ENCODE results near the gene NCSTN. TPM values are rescaled to one million over a fixed set of nuclear protein-coding genes. Genes with fewer than 3 reads are reported as not detected.
"Not testable (repeated sequence)": the region's sequence is repeated elsewhere in the genome, so short reads cannot be mapped to it uniquely, and the experiment has no call there.

Gene NCSTN
- total RNA-seq, 1 experiment from 2014 or later, result 89.5 TPM

DNA sequence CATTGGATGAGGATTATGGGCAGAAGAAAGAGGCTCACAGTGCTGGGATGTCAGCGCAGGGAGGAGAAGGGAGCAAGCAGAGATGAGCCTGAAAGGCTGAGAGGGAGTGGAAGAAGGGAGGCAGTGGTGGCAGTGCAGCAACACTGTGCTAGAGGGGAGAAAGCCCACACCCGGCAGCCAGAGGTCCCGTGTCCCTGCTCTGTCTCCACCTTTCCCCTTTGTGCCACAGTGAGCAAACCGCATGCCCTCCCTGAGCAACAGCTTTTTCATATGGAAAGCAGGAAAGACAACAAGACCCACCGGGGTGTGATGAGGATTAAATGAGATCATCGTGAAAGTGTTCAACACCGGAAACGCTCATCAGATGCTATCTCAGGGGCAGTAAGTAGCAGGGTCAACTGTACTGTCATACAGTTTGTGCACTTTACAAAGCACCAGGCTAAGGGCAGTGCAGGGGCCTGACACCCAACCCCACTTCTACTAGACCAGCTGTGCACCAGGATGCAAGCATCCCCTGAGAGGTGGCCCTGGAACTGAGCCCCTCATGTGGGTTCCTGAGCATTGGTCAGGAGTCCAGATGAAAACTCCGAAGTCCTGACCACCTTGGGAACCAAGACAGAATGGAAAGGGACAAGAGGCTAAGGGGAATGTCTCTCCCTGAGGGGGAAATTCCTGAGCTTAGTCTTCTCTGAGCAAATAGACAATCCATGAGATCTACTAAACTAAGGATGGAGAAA is 32.8 kb downstream of the NCSTN start:
- intact Hi-C loops (cut with micrococcal nuclease; ENCODE audit: unreplicated experiment), result loop anchor here (1.0 to 10.0 kb wide), 4 partner anchors 22 to 275 kb away; no protein-coding TSS in a partner anchor
- TF ChIP-seq, protein P1, sequence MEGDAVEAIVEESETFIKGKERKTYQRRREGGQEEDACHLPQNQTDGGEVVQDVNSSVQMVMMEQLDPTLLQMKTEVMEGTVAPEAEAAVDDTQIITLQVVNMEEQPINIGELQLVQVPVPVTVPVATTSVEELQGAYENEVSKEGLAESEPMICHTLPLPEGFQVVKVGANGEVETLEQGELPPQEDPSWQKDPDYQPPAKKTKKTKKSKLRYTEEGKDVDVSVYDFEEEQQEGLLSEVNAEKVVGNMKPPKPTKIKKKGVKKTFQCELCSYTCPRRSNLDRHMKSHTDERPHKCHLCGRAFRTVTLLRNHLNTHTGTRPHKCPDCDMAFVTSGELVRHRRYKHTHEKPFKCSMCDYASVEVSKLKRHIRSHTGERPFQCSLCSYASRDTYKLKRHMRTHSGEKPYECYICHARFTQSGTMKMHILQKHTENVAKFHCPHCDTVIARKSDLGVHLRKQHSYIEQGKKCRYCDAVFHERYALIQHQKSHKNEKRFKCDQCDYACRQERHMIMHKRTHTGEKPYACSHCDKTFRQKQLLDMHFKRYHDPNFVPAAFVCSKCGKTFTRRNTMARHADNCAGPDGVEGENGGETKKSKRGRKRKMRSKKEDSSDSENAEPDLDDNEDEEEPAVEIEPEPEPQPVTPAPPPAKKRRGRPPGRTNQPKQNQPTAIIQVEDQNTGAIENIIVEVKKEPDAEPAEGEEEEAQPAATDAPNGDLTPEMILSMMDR (IDR thresholded peaks at IDR 0.05; ENCODE audit: insufficient read depth in 1 of 2, low read depth in 1 of 2, low read length in 1 of 2, severe bottlenecking in 1 of 2, unreplicated experiment in 1 of 2), result no peak
- DNase-seq, result no peak
- H3K4me1 Mint-ChIP-seq (ENCODE audit: low read depth, unreplicated experiment), result peaks cover 13% of the 10 kb centered on the region
- H3K4me3 Mint-ChIP-seq (ENCODE audit: unreplicated experiment), result no peak overlapping the region
- ChIA-PET CTCF (interaction anchor here (0.9 to 2.4 kb wide), 13 partner anchors 12 to 290 kb away, joined by 3 to 24 read pairs (median 7); no protein-coding TSS in a partner anchor), POLR2A (no interaction called here)
- H3K9me3 Mint-ChIP-seq (ENCODE audit: unreplicated experiment), result no peaks in the 10 kb centered on the region
- Histone ChIP-seq H3K4me1 (no peaks in the 10 kb centered on the region), H3K27me3 (replicated peaks; ENCODE audit: control insufficient read depth, insufficient read depth, low read length) (no peaks in the 10 kb centered on the region), H3K36me3 (ENCODE audit: control insufficient read depth, insufficient read depth, low read length) (no peaks in the 10 kb centered on the region), H3K9me3 (no peaks in the 10 kb centered on the region), H3K4me3 (ENCODE audit: low read depth, low read length) (no peak overlapping the region)
- H3K27ac Mint-ChIP-seq (ENCODE audit: unreplicated experiment), result no peak overlapping the region
- peaks cover 6% of the 10 kb centered on the region for H3K27me3 Mint-ChIP-seq (ENCODE audit: insufficient read depth, unreplicated experiment)
- no peaks in the 10 kb centered on the region for H3K36me3 Mint-ChIP-seq (ENCODE audit: insufficient read depth, unreplicated experiment)
- BruUV-seq (replicated peaks), result no TSS peak

DNA sequence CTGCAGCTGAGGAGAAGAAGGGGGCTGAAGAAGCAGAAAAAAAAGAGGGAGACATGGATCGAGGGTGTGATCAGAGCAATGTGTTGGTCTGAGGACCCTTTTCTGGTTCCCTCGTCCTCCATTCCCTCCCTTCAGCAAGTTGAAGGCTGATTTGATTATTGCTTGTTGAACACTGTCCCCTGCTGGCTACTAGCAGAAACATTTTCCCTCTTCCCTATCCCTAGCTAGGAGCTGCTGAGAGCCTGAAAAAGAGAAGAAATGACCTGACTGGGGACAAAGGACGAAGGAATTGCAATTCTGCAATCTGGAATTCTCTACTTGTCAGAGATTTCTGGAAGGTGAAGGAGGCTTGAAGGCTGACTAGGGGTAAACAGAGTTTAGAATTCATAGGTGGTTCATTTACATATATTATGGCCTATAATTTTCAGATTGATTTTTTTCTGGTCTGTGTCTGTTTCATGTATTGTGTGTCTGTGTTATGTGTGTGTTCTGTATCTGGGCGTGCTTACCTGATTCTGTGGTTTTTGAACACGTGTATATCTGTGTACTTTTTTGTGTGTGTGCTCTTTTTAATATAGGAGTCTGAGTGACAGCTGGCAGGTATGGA is 33.4 kb downstream of the NCSTN start:
- H3K9me3 ChIP-seq, result no peaks in the 10 kb centered on the region
- Mint-ChIP-seq H3K4me3 (ENCODE audit: unreplicated experiment) (no peak overlapping the region), H3K4me1 (ENCODE audit: low read depth, unreplicated experiment) (peaks cover 13% of the 10 kb centered on the region), H3K36me3 (ENCODE audit: insufficient read depth, unreplicated experiment) (no peaks in the 10 kb centered on the region), H3K27me3 (ENCODE audit: insufficient read depth, unreplicated experiment) (peaks cover 6% of the 10 kb centered on the region), H3K27ac (ENCODE audit: unreplicated experiment) (no peak overlapping the region), H3K9me3 (ENCODE audit: unreplicated experiment) (no peaks in the 10 kb centered on the region)
- no peaks in the 10 kb centered on the region for H3K4me1 ChIP-seq
- peak; percentile 51 to 62 for DNase-seq
- no peaks in the 10 kb centered on the region for H3K27me3 ChIP-seq (replicated peaks; ENCODE audit: control insufficient read depth, insufficient read depth, low read length)
- ChIA-PET POLR2A (no interaction called here), CTCF (interaction anchor here (0.6 to 2.4 kb wide), 15 partner anchors 11 to 291 kb away, joined by 3 to 24 read pairs (median 5); no protein-coding TSS in a partner anchor)
- no peaks in the 10 kb centered on the region for H3K36me3 ChIP-seq (ENCODE audit: control insufficient read depth, insufficient read depth, low read length)
- TF ChIP-seq, protein P1 (IDR thresholded peaks at IDR 0.05; ENCODE audit: insufficient read depth in 1 of 2, low read depth in 1 of 2, low read length in 1 of 2, severe bottlenecking in 1 of 2, unreplicated experiment in 1 of 2), result peak; percentile 67 to 91
- no TSS peak for BruUV-seq (replicated peaks)
- intact Hi-C loops (cut with micrococcal nuclease; ENCODE audit: unreplicated experiment), result loop anchor here (1.0 to 10.0 kb wide), 4 partner anchors 22 to 275 kb away; no protein-coding TSS in a partner anchor
- no peak overlapping the region for H3K4me3 ChIP-seq (ENCODE audit: low read depth, low read length)

DNA sequence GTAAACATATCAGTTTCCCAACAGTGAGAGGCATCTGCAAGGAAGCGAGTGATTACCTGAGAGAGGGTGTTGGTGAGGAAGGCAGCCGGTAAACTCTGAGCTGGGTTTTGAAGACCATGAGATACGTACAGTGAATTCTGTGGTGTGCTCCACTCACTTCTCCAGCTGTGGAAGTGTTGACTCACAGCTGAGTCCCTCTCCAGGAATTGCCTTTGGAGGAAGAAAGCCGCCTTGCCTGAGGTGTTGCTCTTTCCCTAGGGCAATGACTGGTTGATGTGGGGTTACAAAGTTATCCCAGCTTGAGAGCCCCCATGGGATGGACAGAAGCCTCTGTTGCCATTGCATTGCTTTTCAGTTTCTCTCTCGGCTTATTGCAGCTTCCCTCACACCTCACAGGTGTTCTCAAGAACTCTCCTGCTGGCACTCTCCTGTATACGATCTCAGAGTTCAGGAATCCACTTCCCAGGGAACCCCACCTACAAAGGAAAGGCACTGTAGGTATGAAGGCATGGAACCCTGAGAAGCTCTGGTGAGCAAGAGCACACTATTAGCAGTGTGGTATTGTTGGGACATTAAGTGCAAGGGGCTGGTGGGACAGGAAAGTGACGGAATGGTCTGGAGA is 34.5 kb downstream of the NCSTN start:
- no peaks in the 10 kb centered on the region for H3K9me3 Mint-ChIP-seq (ENCODE audit: unreplicated experiment)
- H3K36me3 ChIP-seq (ENCODE audit: control insufficient read depth, insufficient read depth, low read length), result no peaks in the 10 kb centered on the region
- BruUV-seq (replicated peaks), result no TSS peak
- ChIA-PET POLR2A (no interaction called here), CTCF (interaction anchor here (0.6 to 2.4 kb wide), 6 partner anchors 17 to 230 kb away, joined by 4 to 24 read pairs (median 4); no protein-coding TSS in a partner anchor)
- no peak overlapping the region for H3K27ac Mint-ChIP-seq (ENCODE audit: unreplicated experiment)
- peaks cover 9% of the 10 kb centered on the region for H3K27me3 Mint-ChIP-seq (ENCODE audit: insufficient read depth, unreplicated experiment)
- no peak overlapping the region for H3K4me3 ChIP-seq (ENCODE audit: low read depth, low read length)
- intact Hi-C loops (cut with micrococcal nuclease; ENCODE audit: unreplicated experiment), result loop anchor here (10.0 kb wide), 1 partner anchor 83 kb away; no protein-coding TSS in a partner anchor
- H3K4me1 ChIP-seq, result no peaks in the 10 kb centered on the region
- H3K4me1 Mint-ChIP-seq (ENCODE audit: low read depth, unreplicated experiment), result peaks cover 13% of the 10 kb centered on the region
- DNase-seq, result no peak
- H3K4me3 Mint-ChIP-seq (ENCODE audit: unreplicated experiment), result no peak overlapping the region
- TF ChIP-seq, protein P1 (IDR thresholded peaks at IDR 0.05; ENCODE audit: insufficient read depth in 1 of 2, low read depth in 1 of 2, low read length in 1 of 2, severe bottlenecking in 1 of 2, unreplicated experiment in 1 of 2), result no peak
- H3K27me3 ChIP-seq (replicated peaks; ENCODE audit: control insufficient read depth, insufficient read depth, low read length), result no peaks in the 10 kb centered on the region
- no peaks in the 10 kb centered on the region for H3K9me3 ChIP-seq
- no peaks in the 10 kb centered on the region for H3K36me3 Mint-ChIP-seq (ENCODE audit: insufficient read depth, unreplicated experiment)

GRCh38 chr1:160384812-160385211 is 41.6 kb downstream of the NCSTN start:
- H3K36me3 ChIP-seq (ENCODE audit: control insufficient read depth, insufficient read depth, low read length); H3K27me3 ChIP-seq (replicated peaks; ENCODE audit: control insufficient read depth, insufficient read depth, low read length); H3K4me3 Mint-ChIP-seq (ENCODE audit: unreplicated experiment); BruUV-seq (replicated peaks); CTCF ChIA-PET; H3K4me3 ChIP-seq (ENCODE audit: low read depth, low read length); H3K9me3 Mint-ChIP-seq (ENCODE audit: unreplicated experiment); H3K36me3 Mint-ChIP-seq (ENCODE audit: insufficient read depth, unreplicated experiment); POLR2A ChIA-PET; intact Hi-C loops (cut with micrococcal nuclease; ENCODE audit: unreplicated experiment); H3K4me1 Mint-ChIP-seq (ENCODE audit: low read depth, unreplicated experiment); DNase-seq; H3K4me1 ChIP-seq; H3K27me3 Mint-ChIP-seq (ENCODE audit: insufficient read depth, unreplicated experiment); H3K9me3 ChIP-seq; H3K27ac Mint-ChIP-seq (ENCODE audit: unreplicated experiment): not testable (repeated sequence)
